HG03060 (cell line): ENCODE data around the gene RNF11.
A peak's percentile ranks its signal among the peaks of the same experiment; 100 is the strongest.
"Not testable (repeated sequence)": the region's sequence is repeated elsewhere in the genome, so short reads cannot be mapped to it uniquely, and the experiment has no call there.

Source experiments
- ATAC-seq: cut with Tn5 transposase; IDR thresholded peaks from one replicate; pipeline ENCODE4 v1.9.1; 2021; ENCODE audit warnings: low read depth, moderate number of reproducible peaks; ENCODE audit not compliant: unreplicated experiment

RNF11 gene

DNA sequence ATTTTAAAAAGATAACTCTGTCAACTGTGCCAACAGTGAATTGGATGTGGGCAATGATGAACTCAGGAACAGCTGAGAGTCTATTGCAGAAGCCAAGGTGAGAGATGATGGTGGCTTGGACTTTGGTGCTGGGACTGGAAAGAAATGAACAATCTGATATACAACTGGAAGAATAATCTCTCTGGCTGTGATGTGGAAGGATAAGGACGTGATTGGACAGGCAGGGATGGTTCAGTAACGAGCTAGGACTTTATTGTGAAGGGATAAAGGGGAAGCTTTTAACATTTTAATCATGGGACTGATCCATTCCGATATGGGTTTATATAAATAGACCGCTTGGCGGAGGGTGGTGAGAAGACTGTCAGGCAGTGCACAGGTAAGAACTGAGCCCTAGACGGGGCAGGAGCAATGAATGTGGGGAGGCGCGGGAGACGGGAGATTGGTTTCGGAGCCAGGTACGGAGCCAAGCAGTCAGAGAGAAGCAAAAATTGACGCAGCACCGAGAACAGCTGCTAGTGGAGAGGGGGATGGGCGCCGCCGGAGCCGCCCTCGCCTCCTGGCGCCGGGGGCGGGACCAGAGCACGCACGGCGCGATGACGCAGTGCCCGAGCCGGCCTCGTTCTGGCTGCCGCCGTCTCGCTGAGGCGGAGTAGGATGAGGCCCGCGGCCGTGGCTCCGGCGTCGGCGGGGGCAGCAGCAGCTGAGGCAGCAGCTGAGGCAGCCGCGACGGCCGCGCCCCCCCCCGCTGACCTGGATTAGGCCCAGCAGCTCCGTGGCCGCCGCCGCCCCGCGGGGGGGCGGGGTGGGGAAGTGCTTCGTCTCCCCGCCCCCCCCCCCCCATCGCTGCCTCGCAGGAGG, at the start of gene RNF11:
Gene RNF11 (plus strand): TSS at position 601 of the 858 bp plus-strand sequence. CDS start 484 bp downstream, outside the sequence.
- peak; percentile 48 for ATAC-seq

DNA sequence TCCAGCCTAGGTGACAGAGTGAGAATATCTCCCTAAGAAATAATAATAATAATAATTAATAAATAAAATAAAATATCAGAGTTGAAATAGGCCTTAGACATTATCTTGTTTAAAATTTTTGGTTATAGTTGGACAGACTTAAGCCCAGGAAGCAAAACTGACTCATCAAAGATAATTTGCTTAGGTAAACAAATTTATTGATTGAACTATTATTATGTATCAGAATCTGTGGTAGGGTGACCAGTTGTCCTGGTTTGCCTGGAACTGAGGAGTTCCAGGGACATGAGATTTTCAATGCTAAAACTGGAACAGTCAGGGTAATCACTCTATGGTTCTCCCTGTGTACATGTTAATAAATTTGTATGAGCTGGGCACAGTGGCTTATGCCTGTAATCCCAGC, 47.8 kb upstream of the RNF11 start:
- ATAC-seq, result no peak

GRCh38 chr1:51189421-51190073, 46.5 kb upstream of the RNF11 start:
- ATAC-seq, result no peak

GRCh38 chr1:51190961-51191360, 45.1 kb upstream of the RNF11 start:
- ATAC-seq, result no peak

- no peak for ATAC-seq
Measured at GRCh38 chr1:51192213-51192843, 43.7 kb upstream of the RNF11 start.

- no peak for ATAC-seq
Measured at GRCh38 chr1:51193564-51193963, 42.5 kb upstream of the RNF11 start.

DNA sequence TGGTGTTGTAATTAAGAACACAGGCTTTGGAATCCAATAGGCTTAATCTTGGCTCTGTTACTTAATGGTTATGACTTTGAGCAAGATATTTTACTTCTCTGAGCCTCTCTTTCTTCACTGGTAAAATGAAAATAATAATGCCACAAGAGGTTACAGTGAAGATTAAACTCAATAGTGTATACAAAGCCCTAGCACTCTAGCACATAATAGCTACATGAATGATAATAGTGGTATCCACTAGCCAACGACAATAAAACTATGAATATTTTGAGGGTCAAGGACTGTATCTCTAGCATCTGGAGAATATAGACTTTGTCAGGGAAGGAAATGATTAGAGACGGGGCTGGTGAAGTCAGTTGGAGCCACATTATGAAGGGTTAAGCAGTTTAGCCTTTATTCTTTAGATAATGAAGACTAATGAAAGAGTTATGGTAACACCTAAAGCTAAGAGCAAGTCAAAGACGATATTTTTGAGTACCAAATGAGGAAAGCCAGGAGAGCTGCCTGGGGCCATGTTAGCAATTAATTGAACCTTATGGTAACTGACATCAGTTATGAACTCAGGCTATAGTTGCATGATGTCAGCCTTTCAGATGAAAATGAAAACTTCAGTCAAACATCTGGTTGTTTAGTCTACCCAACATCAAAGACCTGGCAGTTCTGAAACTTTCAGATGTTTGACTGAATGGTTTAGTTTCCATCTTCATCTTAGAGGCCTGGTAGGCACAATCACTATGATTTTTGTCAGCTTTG, 32.8 kb upstream of the RNF11 start:
- no peak for ATAC-seq

- ATAC-seq, result no peak
Measured at GRCh38 chr1:51203874-51204245, 32.2 kb upstream of the RNF11 start.

DNA sequence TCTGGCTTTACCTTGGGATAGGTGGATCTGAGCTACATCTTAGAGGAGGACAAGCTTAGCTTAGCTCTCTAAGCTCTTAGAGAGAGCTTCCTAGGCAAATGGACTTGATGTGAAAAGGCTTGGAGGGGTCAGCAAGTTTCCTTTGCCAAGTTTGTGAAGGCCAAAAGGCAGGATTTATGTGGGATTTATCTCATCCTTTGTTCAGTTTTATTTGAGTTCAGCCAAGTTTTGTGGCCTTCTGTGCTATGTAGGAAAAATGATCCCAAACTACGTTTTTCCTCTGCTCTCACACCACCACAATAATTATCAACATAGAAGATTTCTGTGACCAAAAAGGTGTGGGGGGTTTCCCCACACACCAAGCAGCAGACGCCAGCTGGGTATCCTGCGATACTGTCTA, 26.0 kb upstream of the RNF11 start:
- no peak for ATAC-seq

DNA sequence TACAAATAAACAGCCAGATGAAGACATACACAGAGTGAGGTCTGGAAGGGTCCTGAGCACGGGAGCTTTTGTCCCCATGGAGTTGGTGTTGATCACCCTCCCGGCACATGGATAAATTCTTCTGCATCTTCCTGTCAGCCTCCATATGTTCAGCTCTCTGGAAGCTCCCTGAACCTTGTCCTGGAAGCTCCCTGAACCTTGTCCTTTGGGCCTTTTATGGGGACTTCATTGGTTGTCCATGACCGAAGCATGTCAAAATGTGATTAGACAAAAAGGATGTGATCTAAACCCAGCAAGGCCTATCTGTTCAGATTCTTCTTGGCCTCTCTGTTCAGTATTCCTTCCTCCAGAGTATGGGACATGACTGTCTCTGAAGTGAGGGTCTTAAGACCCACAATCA, 25.4 kb upstream of the RNF11 start:
- no peak for ATAC-seq

DNA sequence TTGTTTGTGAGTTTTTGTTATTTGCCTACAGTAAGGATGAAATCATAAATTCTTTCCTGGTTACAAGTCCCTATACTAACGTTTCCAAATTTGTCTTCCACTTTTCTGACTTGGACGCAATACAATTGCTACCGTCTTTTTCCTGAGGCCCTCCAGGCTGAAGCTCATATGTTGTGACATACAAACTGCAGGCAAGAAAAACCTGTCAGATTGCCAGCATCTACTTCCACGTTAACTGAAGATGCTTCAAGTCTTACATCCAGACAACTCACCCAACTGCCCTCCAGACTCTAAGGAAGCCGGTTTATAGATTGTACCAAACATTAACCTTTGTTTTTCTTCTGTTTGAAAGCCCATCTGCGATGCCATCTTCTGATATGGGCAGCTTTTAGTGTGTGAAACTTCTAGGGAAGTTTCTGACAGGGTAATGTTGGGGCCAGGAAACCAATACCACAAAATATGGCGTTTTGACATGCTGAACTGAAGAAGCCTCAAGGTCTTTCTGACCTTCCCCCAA, 21.4 kb upstream of the RNF11 start:
- no peak for ATAC-seq

- no peak for ATAC-seq
Measured at GRCh38 chr1:51215169-51215568, 20.9 kb upstream of the RNF11 start.

- no peak for ATAC-seq
Measured at GRCh38 chr1:51216631-51217030, 19.4 kb upstream of the RNF11 start.

GRCh38 chr1:51217101-51217500, 19.0 kb upstream of the RNF11 start:
- ATAC-seq, result no peak

- no peak for ATAC-seq
Measured at GRCh38 chr1:51218570-51218969, 17.5 kb upstream of the RNF11 start.

- no peak for ATAC-seq
Measured at GRCh38 chr1:51219022-51219421, 17.1 kb upstream of the RNF11 start.

DNA sequence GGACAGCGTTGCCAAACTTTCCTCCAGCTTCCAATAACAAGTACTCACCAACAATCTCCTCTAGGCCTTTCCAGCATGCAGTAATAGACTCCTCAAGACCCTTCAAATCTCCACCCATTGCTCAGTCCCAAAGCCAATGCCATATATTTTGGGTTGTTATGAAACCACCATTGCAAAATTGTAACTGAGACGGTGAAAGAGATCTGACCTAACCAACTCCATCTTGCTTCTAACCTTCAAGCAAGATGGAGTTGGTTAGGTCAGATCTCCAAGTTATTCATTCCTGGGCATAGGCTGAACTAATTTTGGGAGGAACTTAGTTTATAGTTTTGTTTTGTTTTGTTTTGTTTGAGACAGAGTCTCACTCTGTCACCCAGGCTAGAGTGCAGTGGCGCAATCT, 14.5 kb upstream of the RNF11 start:
- not testable (repeated sequence) for ATAC-seq

GRCh38 chr1:51222136-51222787, 13.8 kb upstream of the RNF11 start:
- no peak for ATAC-seq

DNA sequence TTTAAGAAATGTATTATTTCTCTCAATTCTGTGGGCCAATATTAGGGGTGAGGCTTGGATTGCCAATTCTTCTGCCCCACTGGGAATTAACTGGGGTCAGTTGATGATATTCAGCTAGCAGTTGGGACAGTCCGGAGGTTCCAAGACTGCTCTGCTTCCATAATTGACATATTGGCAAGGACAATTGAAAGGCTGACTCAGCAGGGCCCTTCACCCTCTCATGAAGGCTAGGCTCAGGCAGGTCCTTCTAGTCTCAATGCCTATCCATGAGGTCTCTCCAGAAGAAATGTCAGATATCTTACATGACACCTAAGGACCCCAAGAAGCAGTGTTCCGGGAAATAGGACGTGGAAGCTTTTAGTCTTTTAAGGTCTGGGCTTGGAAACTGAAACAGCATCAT, 13.3 kb upstream of the RNF11 start:
- no peak for ATAC-seq

- no peak for ATAC-seq
Measured at GRCh38 chr1:51224255-51224654, 11.8 kb upstream of the RNF11 start.
